ENCODE results near the gene PDE4B. TPM values are rescaled to one million over a fixed set of nuclear protein-coding genes. Genes with fewer than 3 reads are reported as not detected.
"Not testable (repeated sequence)": the region's sequence is repeated elsewhere in the genome, so short reads cannot be mapped to it uniquely, and the experiment has no call there.

PDE4B gene
- total RNA-seq, 1 donor from 2014 or later, result 37.5 TPM

DNA sequence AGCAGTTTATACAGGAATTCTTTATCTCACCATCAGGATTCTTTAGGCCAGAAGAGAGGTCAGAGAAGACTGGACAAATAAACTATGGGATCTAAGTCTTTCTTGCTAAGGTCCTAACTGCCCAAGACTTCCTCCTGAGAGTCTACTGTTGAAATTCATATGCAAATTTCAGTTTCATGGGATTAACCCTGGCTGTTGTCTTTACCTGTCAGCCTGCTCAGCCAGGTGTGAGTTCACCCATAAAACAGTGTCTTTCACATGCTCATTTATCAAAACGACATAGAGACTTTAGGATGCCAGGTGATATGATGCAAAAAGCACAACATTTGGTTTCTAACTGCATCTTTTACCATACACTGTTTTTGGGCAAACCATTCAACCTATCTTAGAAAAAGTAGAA, 211.0 kb downstream of the PDE4B start:
- H3K36me3 Mint-ChIP-seq (ENCODE audit: low read depth), result no peaks in the 10 kb centered on the region

DNA sequence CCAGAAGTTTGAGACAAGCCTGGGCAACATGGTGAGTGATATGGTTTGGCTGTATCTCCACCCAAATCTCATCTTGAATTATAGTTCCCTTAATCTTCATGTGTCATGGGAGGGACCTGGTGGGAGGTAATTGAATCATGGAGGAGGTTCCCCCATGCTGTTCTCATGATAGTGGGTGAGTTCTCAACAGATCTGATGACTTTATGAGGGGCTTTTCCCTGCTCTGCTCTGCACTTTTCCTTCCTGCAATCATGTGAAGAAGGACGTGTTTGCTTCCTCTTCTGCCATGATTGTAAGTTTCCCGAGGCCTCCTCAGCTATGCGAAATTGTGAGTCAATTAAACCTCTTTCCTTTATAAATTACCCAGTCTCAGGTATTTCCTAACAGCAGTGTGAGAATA, 213.8 kb downstream of the PDE4B start:
- not testable (repeated sequence) for H3K9me3 Mint-ChIP-seq; DNase-seq (ENCODE audit: low read depth, low spot score); H3K36me3 Mint-ChIP-seq (ENCODE audit: low read depth); H3K27me3 Mint-ChIP-seq (ENCODE audit: low read depth); H3K4me3 Mint-ChIP-seq; H3K27ac Mint-ChIP-seq (ENCODE audit: unreplicated experiment); H3K4me1 Mint-ChIP-seq

More for the DNA sequence above, 211.0 kb downstream of the PDE4B start:
- DNase-seq (ENCODE audit: low read depth, low spot score), result no peak
- no peak overlapping the region for H3K27ac Mint-ChIP-seq (ENCODE audit: unreplicated experiment)
- H3K9me3 Mint-ChIP-seq, result no peaks in the 10 kb centered on the region
- no peak overlapping the region for H3K4me3 Mint-ChIP-seq
- no peaks in the 10 kb centered on the region for H3K4me1 Mint-ChIP-seq
- H3K27me3 Mint-ChIP-seq (ENCODE audit: low read depth), result peaks cover 2% of the 10 kb centered on the region
- TF ChIP-seq, protein P1, sequence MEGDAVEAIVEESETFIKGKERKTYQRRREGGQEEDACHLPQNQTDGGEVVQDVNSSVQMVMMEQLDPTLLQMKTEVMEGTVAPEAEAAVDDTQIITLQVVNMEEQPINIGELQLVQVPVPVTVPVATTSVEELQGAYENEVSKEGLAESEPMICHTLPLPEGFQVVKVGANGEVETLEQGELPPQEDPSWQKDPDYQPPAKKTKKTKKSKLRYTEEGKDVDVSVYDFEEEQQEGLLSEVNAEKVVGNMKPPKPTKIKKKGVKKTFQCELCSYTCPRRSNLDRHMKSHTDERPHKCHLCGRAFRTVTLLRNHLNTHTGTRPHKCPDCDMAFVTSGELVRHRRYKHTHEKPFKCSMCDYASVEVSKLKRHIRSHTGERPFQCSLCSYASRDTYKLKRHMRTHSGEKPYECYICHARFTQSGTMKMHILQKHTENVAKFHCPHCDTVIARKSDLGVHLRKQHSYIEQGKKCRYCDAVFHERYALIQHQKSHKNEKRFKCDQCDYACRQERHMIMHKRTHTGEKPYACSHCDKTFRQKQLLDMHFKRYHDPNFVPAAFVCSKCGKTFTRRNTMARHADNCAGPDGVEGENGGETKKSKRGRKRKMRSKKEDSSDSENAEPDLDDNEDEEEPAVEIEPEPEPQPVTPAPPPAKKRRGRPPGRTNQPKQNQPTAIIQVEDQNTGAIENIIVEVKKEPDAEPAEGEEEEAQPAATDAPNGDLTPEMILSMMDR (conservative IDR thresholded peaks at IDR 0.05), result no peak

DNA sequence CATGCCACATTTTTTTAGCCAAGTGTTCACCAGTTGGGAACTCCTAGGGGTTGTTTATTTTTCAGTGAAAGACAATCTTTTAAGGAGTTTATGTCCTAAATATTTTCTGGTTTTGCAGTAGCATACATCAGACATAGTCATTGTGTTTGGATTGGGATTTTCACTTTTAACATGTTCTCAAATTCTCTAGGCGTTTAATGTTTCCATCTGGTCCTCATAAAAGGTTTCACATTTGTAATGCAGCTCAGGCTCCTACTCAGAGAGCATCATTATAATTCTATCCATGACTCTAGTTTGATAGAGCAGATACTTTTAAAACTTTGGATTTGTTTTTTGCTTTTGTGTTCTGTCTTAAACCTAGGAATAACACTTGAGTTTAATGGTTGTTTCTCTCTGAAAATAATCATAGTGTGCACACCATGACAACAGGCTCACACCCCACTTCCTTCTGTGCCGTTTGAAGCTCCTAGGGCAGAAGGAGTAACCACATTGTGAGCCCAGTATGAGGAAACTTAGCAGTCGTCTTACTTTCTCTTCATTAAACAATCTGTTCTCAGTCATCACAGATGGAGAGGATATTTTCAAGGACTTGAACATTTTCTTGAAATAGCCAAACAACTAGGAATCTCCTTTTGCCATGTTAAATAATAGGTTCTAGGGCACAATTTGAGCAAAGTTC, 219.6 kb downstream of the PDE4B start:
- DNase-seq (ENCODE audit: low read depth, low spot score), result no peak
- peaks cover 5% of the 10 kb centered on the region for H3K27me3 Mint-ChIP-seq (ENCODE audit: low read depth)
- H3K4me3 Mint-ChIP-seq, result no peak overlapping the region
- no peaks in the 10 kb centered on the region for H3K4me1 Mint-ChIP-seq
- no peaks in the 10 kb centered on the region for H3K9me3 Mint-ChIP-seq
- TF ChIP-seq, protein P1 (conservative IDR thresholded peaks at IDR 0.05), result no peak
- no peak overlapping the region for H3K27ac Mint-ChIP-seq (ENCODE audit: unreplicated experiment)
- no peaks in the 10 kb centered on the region for H3K36me3 Mint-ChIP-seq (ENCODE audit: low read depth)

DNA sequence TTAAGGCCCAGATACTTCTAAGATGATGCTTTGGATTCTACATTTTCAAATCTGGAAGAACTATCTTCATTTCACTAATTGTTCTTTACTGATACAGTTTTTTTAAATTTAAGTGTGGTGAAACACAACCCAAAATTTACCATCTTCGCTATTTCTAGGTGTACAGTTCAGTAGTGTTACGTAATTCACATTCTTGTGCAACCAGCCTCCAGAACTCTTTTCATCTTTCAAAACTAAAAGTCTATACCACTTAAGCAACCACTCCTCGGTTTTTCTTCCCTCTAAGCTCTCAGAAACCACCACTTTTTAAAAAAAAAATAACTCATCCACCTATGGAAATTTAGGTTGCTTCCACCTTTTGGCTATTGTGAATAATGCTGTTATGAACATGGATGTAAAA, 220.7 kb downstream of the PDE4B start:
- Mint-ChIP-seq H3K9me3 (no peaks in the 10 kb centered on the region), H3K36me3 (ENCODE audit: low read depth) (no peaks in the 10 kb centered on the region), H3K27me3 (ENCODE audit: low read depth) (peaks cover 5% of the 10 kb centered on the region), H3K4me3 (no peak overlapping the region), H3K4me1 (no peaks in the 10 kb centered on the region), H3K27ac (ENCODE audit: unreplicated experiment) (no peak overlapping the region)
- TF ChIP-seq, protein P1 (conservative IDR thresholded peaks at IDR 0.05), result no peak
- DNase-seq (ENCODE audit: low read depth, low spot score), result no peak

DNA sequence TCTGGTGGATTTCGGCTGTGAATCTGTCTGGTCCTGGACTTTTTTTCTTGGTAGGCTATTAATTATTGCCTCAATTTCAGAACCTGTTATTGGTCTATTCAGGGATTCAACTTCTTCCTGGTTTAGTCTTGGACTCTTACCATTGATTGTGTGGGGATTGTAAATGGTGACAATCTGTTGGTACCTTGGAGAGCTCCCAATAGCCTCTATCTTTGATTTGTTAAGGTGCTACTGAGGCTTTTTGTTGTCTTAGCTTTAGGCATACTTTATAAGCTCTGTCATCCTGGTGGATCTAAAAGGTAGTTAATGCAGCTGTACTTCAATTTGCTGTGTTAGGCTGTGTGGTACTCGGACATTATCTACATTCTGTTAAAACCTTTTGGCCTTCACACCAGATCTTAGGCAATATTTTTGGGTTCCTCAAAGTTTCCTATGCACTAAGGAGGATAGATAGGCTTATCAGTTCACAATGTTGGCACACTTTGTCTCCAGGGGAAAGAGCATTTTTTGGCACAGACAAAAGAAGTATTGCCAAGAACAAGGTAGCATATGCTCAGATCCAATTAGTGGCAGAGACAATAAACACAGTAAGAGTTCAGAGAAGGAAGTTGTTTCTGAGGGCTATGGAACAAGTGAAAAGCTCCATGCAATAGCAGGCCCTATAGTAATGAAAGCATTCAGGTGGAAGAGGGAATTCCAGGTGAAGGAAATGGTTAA, 230.4 kb downstream of the PDE4B start:
- Mint-ChIP-seq H3K9me3 (peaks cover 3% of the 10 kb centered on the region), H3K36me3 (ENCODE audit: low read depth) (no peaks in the 10 kb centered on the region), H3K4me1 (no peaks in the 10 kb centered on the region), H3K4me3 (no peak overlapping the region), H3K27ac (ENCODE audit: unreplicated experiment) (no peak overlapping the region), H3K27me3 (ENCODE audit: low read depth) (no peaks in the 10 kb centered on the region)
- TF ChIP-seq, protein P1 (conservative IDR thresholded peaks at IDR 0.05), result no peak
- no peak for DNase-seq (ENCODE audit: low read depth, low spot score)

DNA sequence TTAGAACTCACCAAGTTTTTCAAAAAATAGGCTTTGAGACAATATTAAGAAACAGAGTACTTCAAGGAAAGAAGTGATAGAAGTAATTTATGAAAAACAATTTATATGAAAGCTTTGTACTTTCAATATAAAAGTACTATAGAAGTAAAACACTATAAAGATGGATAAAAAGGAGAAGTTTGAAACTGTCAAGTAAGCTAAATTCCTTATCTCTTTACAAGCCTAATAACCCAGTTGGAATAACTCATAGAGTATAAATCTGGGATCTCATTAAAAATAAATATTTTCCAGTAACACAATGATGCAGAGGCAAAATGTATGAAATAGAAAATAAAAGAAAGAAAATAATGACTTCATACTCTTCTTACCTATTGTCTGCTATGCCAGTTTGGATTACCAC, 232.5 kb downstream of the PDE4B start:
- TF ChIP-seq, protein P1 (conservative IDR thresholded peaks at IDR 0.05), result no peak
- Mint-ChIP-seq H3K27me3 (ENCODE audit: low read depth) (no peaks in the 10 kb centered on the region), H3K4me1 (no peaks in the 10 kb centered on the region), H3K36me3 (ENCODE audit: low read depth) (peaks cover 4% of the 10 kb centered on the region), H3K27ac (ENCODE audit: unreplicated experiment) (no peak overlapping the region), H3K4me3 (no peak overlapping the region), H3K9me3 (peaks cover 11% of the 10 kb centered on the region)
- DNase-seq (ENCODE audit: low read depth, low spot score), result no peak
